C4-2B (cell line): Measurements from ENCODE around the gene RBM26.

Experiments used
- H3K27ac ChIP-seq: fragments of 450-650 bp; 2 replicates; pipeline ENCODE4 v1.5.1; 2017
- CTCF ChIP-seq: fragments of 450-650 bp; conservative IDR thresholded peaks from 2 replicates; pipeline ENCODE4 v1.5.1; 2017; ENCODE audit warnings: mild to moderate bottlenecking
- ZFX ChIP-seq: fragments of 450-650 bp; IDR thresholded peaks from 2 replicates; pipeline ENCODE4 v1.6.1; 2017

RBM26 gene

GRCh38 chr13:79386125-79386826 is 19.8 kb downstream of the RBM26 start:
- no peak overlapping the region for H3K27ac ChIP-seq

DNA sequence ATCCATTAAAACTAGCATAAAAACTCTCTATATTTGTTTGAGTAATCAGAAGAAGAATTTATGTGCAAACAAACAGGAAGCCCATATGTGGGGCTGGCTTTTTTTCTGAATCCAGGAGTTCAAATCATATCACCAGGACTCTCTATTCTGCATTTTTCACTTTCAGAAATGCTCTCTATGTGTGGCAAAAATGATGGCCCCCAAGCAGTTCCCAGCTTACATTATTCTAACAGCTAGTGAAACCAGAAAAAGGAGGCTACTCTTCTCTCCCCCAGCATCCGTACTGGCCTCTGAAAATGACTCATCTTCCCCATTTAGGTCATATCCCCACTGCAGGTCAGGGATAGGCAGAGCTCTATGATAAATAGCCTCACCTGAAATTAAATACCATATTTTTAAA is 20.4 kb downstream of the RBM26 start:
- no peak for TF ChIP-seq CTCF
- no peak for TF ChIP-seq ZFX
- no peak overlapping the region for H3K27ac ChIP-seq

More at GRCh38 chr13:79386125-79386826, 19.8 kb downstream of the RBM26 start:
- no peak for TF ChIP-seq CTCF
- no peak for TF ChIP-seq ZFX

DNA sequence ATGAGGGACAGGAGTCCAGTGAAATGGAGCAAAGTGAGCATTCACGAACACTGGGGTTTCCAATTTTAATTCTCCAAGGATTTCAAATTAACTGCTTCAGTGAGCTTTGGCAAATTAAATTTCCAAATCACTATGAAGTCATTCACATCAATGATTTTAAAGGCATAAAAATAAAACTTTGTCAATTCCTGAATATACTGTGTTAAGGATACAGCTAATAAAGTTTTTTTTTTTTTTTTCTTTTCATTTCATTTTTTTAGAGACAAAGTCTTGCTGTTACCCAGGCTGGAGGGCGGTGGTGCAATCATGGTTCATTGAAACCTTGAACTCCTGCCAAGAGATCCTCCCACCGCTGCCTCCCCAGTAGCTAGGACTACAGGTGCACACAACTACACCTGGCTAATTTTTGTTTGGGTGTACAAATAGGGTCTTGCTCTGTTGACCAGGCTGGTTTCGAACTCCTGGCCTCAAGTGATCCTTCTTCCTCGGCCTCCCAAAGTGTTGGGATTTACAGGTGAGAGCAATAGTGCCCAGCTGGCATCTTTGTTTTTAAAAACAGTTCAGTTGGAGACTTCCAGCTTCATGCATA is 21.9 kb downstream of the RBM26 start:
- TF ChIP-seq CTCF = no peak
- TF ChIP-seq ZFX = no peak

DNA sequence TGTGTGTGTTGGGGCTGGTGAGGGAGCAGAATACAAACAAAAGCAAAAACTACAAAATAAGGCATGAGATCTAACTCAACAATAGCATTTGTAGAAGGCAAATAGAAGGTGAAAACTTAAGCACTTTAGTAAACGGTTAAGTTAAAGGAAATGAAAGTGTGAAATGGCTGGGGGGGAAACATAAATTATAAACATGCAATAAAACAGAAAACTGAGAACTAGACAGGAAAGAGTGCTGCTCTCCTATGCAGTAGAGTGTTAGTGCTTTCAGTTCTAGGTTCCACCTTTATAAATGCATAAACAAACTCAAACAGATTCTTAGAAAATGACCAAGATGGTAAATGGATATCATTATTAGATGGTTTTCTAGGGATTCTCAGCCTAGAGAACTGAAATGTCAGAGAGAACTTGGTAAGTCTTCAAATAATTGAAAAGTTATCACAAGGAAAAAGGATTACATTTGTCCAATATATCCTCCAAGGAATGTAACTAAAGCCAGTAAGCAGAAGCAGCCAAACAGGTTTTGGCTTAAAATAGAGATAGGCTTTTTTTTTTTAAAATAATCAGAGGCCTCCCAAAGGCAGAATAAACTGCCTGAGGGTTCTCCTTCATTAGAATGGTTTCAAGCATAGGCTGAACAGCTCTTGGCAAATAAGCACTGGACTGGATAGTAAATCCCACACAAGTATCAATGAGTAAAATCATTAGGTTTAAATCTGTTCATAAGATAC is 23.3 kb downstream of the RBM26 start:
- TF ChIP-seq ZFX = no peak
- no peak for TF ChIP-seq CTCF
- H3K27ac ChIP-seq = no peak overlapping the region

More for the DNA sequence above, 21.9 kb downstream of the RBM26 start:
- H3K27ac ChIP-seq = no peak overlapping the region

DNA sequence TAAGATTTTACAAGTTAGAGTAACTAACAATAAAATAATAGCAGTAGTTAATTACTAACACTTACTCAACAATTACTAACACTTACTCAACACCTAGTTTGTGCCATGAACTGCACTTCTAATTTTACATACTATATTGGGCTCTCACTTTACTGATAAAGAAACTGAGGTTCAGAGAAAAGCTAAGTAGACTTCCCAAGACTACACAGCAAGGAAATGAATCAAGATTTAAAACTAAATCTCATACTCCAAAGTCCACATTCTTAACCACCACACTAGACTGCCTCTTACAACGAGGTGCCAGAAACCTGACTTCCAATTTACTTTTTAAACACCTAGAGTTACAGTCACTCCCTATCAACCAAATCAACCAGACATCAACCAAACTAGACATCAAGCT is 25.1 kb downstream of the RBM26 start:
- no peak overlapping the region for H3K27ac ChIP-seq
- no peak for TF ChIP-seq CTCF
- TF ChIP-seq ZFX = no peak

DNA sequence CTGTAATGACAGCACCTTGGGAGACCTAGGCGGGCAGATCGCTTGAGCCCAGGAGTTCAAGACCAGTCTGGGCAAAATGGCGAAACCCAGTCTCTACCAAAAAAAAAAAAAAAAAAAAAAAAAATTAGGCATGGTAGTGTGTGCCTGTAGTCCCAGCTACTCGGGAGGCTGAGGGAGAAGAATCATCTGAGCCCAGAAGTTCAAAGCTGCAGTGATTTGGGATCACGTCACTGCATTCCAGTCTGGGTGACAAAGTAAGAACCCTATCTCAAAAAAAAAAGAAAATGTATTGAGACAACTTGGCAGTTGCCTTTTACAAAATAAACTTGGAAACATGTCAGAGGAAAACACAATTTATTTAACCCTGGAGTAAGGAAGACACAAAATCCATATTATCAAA is 26.8 kb downstream of the RBM26 start:
- H3K27ac ChIP-seq = no peak overlapping the region
- no peak for TF ChIP-seq ZFX
- TF ChIP-seq CTCF = no peak

DNA sequence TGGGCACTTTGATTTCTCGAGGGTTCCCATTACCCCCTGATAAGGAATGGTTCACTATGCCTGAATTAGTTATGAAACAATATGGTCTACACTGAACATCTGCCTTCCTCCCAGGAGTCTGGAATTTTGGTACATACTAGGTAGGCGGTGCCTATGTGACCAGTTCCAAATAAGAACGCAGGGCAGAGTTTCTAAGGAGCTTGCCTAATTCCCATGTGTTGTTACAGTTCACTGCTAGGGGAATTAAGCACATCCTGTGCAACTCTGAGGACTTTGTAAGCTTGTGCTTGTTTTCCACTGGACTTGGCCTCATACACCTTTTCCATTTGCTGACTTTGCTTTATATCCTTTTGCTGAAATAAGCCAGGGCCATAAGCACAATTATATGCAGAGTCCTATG is 29.2 kb downstream of the RBM26 start:
- H3K27ac ChIP-seq = no peak overlapping the region
- TF ChIP-seq CTCF = no peak
- no peak for TF ChIP-seq ZFX
